Jurkat, Clone E6-1 (cell line): ENCODE results near the gene EBP.
A peak's percentile ranks its signal among the peaks of the same experiment; 100 is the strongest.
"Not testable (repeated sequence)": the region's sequence is repeated elsewhere in the genome, so short reads cannot be mapped to it uniquely, and the experiment has no call there.

ENCODE experiments used
- DNase-seq: peaks from one replicate; pipeline ENCODE4 v3.0.0-alpha.2; 2011; ENCODE audit warnings: low read depth, low spot score
- H3K4me3 ChIP-seq: 2 replicates; pipeline ENCODE4 v1.5.1; 2011; ENCODE audit warnings: mild to moderate bottlenecking, low read length, control low read depth, moderate library complexity

EBP gene

GRCh38 chrX:48516987-48517386 is 4.6 kb upstream of the EBP start:
- DNase-seq: no peak
- H3K4me3 ChIP-seq: no peak overlapping the region

DNA sequence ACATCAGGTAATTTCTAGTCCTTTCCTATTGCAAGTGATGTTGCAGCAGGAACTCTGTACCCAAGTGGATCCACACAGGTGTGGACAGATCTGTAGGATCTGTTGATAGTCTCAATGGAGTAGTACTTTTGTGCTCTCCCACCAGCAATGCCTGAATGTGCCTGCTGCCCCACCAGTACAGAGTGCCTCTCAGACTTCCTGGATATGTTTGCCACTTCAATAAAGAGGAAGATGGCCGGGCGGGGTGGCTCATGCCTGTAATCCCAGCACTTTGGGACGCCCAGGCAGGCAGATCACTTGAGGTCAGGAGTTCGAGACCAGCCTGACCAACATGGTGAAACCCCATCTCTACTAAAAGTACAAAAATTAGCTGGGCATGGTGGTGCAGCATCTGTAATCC is 2.1 kb upstream of the EBP start:
- not testable (repeated sequence) for H3K4me3 ChIP-seq

DNA sequence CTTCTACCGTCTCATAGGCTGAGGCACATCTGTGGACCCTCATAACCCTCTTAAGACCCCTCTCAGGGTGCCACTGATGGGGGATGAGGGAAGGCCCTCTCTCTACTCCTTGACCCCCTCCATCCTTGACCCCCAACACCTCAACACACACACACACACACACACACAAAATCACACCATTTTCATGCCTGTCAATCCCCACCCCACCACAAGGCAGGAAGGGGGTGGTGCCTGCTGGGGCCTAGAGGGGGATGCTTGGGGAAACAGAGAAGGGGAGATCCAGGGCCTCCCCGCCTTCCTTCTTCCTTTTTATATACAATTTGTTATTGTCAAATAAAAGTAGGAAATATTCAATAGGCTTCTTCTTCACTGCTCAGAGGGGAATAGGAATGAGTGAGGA is 1.2 kb upstream of the EBP start:
- H3K4me3 ChIP-seq: no peak overlapping the region
- peak; percentile 26 for DNase-seq

More for the DNA sequence above, 2.1 kb upstream of the EBP start:
- not testable (repeated sequence) for DNase-seq

GRCh38 chrX:48520976-48521352 is 644 bp upstream of the EBP start:
- H3K4me3 ChIP-seq: peak overlapping the region; percentile 88
- DNase-seq: peak; percentile 18

GRCh38 chrX:48522291-48522690 is 683 bp downstream of the EBP start:
- H3K4me3 ChIP-seq: peak overlapping the region; percentile 88
- DNase-seq: no peak

GRCh38 chrX:48523682-48524081 is 2.1 kb downstream of the EBP start:
- no peak overlapping the region for H3K4me3 ChIP-seq

GRCh38 chrX:48525853-48526252 is 4.2 kb downstream of the EBP start:
- not testable (repeated sequence) for H3K4me3 ChIP-seq, DNase-seq

More at GRCh38 chrX:48523682-48524081, 2.1 kb downstream of the EBP start:
- no peak for DNase-seq

DNA sequence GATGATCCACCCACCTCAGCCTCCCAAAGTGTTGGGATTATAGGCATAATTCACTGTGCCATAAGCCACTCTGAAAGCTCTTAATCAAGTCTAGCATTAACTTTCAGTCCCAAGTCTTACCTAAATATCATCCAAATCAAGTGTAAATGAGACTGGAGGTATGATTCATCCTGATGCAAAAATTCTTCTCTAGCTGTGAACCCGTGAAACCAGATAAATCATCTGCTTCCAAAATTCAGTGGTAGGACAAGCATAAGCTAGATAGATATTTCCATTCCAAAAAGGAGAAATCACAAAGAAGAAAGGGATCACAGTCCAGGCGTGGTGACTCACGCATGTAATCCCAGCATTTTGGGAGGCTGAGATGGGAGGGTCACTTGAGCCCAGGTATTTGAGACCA is 9.1 kb downstream of the EBP start:
- H3K4me3 ChIP-seq: no peak overlapping the region
- no peak for DNase-seq

DNA sequence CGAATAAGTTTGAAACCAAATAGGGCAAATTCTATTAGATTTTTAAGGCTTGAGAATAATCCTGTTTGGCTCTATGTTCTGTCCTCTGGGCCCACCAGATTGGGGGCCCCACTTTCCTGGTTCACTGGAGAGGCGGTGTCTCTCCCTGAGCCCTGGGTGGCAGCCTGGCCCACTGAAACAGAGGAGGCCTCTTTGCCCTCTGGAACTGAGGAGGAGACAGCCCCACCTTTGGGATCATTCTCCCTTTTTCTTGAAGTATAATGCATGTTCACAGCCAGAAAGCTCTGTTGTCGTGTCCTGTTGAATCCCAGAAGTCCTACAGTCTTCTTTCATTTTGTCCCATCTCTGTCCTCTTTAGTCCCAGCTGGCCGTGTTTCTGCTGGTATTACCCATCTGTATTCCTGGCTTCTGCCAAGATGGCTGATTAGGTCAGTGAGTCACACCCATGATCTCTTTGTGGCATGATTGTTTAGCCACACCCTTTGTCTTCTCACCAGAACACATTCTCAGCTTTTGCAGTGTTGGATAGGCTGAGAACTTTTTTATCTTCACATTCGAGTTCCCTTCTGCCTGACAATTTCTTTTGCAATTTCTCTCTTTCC is 9.9 kb downstream of the EBP start:
- H3K4me3 ChIP-seq: no peak overlapping the region
- no peak for DNase-seq

DNA sequence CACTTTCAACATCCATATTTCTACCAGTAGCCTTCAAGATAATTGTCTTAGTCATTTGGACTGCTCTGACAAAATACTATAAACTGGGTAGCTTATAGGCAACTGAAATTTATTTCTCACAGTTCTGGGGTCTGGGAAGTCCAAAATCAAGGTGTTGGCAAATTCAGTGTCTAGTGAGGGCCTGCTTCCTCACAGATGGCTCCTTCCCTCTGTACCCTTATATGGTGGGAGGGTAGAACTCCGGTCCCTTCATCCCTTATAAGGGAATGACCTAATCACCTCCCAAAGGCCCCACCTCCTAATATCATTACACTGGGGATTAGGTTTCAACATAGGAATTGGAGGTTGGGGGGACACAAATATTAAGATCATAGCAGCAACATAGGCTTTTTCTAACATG is 10.6 kb downstream of the EBP start:
- no peak overlapping the region for H3K4me3 ChIP-seq
- DNase-seq: no peak

- no peak for DNase-seq
- H3K4me3 ChIP-seq: no peak overlapping the region
Measured at GRCh38 chrX:48533165-48533564, 11.6 kb downstream of the EBP start.

DNA sequence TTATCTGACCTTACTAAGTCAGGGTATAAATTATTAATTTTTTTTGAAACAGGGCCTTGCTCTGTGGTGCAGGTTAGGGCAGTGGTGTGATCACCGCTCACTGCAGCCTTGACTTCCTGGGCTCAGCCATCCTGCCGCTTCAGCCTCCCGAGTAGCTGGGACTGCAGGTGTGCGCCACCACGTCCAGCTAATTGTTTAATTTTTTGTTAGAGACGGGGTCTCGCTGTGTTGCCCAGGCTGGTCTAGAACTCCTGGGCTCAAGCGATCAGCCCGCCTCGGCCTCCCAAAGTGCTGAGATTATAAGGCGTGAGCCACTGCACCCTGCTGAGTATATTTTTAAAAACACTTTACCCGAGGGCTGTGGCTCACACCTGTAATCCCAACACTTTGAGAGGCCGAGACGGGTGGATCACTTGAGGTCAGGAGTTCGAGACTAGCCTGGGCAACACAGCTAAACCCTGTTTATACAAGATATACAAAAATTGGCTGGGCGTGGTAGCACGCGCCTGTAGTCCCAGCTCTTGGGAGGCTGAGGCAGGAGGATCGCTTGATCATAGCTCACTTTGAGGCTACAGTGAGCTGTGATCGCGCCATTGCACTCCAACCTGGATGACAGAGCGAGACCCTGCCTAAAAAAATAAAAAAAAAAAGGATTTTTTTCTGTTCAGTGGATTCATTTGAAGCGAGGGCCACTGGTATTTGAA is 17.2 kb downstream of the EBP start:
- DNase-seq: no peak
- peak overlapping the region; percentile 15; the same call in 1 of the 2 replicates for H3K4me3 ChIP-seq

DNA sequence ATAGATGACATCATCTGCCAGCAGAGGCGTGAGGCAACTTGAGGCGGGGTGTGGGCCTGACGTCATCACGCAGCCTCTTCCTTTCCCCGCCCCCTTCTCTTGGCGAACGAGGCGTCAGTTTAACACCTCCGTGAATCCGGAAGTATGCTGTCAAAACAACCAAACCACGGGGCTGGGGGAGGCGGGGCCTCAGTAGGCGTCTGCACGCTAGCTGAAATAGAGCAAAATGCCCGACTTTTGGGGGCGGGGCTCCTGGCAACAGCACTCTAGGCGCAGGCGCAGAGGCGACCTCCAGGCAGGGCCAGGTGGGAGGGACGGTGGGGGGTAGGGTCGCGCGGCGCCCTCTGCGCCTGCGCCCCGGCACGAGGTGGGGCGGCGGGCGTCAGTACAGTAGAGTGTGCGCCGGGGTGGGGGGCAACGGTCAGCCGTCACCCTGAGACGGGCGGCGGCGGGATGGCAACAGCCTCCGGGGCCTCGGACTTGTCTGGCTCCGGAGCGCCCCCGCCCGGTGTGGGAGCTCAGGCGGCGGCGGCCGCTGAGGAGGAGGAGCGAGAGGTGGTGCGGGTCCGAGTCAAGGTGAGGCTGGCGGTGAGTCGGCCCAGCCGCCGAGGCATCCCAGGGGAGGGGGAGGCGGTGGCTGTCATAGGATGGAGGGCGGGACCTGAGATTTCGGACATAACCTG is 17.9 kb downstream of the EBP start, which contains the start of gene TBC1D25:
TBC1D25 (plus strand) TSS at position 370 of the 683 bp plus-strand sequence; CDS start at position 454, 84 bp downstream.
- peak; percentile 97 for DNase-seq
- peak within 1 kb of the TSS; percentile 70 for H3K4me3 ChIP-seq

GRCh38 chrX:48540028-48540375 is 18.4 kb downstream of the EBP start:
- peak overlapping the region; percentile 70 for H3K4me3 ChIP-seq
- DNase-seq: peak; percentile 15

DNA sequence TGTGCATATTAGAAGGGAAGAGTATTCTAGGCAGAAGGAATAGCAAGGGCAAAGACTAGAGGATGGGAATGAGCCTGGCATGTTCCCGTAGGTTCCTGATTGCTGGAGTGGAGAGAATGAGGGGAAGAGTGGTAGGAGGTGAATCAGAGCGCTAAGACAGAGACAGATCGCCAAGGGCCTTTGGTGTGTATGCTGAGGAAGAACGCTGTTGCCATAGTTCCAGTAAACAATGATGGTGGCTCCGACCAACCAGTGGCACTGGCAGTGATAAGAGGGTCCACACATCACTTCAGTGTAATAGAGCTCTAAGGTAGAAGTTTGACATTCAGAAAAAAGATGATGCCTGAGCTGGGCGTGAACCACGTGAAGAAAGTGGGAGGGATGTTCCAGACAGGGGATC is 18.9 kb downstream of the EBP start:
- DNase-seq: no peak
- H3K4me3 ChIP-seq: peak overlapping the region; percentile 70

DNA sequence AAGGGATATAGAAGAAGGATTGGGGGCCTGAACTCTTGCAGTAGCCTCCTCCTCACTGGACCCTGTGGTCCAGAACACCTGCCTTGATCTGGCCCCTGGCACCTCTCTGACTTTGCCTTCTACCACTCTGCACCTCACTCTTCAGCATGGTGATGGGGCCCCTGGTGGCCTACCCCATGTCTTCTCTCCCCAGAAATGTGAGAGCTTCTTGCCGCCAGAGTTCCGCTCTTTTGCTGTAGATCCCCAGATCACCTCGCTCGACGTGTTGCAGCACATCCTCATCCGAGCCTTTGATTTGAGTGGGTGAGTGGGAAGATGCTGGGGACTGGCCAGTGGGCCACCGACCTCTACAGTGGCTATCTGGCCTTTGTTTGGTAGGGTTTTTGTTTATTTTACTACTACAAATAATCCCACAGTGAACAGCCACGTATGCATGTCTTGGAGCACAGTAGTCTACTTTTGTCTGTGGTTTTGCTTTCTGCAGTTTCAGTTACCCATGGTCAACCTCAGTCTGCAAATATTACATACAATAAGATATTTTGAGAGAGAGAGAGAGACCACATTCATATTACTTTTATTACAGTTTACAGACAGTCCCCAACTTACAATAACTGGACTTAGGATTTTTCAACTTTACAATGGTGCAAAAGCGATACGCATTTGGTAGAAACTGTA is 19.7 kb downstream of the EBP start:
- DNase-seq: no peak
- H3K4me3 ChIP-seq: no peak overlapping the region

- DNase-seq: no peak
- no peak overlapping the region for H3K4me3 ChIP-seq
Measured at GRCh38 chrX:48548871-48549270, 27.3 kb downstream of the EBP start.

DNA sequence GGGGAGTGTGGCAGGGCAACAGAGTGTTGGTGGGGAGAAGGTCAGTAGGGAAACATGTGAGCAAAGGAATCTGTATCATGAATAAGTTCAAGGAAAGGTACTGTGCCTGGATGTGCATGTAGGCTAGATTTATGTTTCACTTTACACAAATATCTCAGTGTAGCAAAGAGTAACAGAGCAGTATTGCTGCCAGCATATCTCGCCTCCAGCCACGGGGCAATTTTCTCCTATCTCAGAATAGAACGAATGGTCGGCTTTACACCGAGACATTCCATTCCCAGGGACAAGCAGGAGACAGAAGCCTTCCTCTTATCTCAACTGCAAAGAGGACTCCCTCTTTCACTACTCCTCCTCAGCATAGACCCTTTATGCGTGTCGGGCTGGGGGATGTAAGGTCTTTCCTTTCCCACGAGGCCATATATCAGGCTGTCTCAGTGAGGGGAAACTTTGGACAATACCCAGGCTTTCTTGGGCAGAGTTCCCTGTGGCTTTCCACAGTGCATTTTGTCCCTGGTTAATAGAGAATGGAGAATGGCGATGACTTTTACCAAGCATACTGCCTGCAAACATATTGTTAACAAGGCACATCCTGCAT is 34.2 kb downstream of the EBP start:
- not testable (repeated sequence) for H3K4me3 ChIP-seq, DNase-seq

DNA sequence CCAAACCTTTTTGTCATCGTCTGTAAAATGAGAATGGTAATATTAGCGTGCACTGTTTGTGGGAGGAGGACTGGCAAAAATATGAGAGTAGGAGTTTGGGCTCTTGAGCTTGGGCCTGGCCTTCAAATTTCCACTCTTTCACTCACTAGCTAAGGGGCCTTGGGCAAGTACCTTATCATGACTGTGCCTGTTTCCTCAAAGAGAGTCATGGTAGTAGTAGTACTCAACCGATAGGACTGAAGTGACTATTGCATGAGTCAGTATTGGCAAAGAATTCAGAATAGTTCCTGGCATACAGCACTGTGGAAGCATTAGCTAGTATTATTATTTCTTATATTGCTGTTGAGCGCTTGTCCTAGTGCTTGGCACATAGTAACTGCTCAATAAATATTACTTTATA is 36.7 kb downstream of the EBP start:
- no peak for DNase-seq

More for the DNA sequence above, 36.7 kb downstream of the EBP start:
- no peak overlapping the region for H3K4me3 ChIP-seq
